ENCODE data around the gene DAB2IP. TPM values are rescaled to one million over a fixed set of nuclear protein-coding genes. Genes with fewer than 3 reads are reported as not detected.

The DAB2IP gene
- total and polyA plus RNA-seq, 2 experiments from 2014 or later: 8.9 to 42.8 TPM

GRCh38 chr9:121754655-121755436, 103.4 kb downstream of the DAB2IP start (continued):
- TF ChIP-seq, protein P1, sequence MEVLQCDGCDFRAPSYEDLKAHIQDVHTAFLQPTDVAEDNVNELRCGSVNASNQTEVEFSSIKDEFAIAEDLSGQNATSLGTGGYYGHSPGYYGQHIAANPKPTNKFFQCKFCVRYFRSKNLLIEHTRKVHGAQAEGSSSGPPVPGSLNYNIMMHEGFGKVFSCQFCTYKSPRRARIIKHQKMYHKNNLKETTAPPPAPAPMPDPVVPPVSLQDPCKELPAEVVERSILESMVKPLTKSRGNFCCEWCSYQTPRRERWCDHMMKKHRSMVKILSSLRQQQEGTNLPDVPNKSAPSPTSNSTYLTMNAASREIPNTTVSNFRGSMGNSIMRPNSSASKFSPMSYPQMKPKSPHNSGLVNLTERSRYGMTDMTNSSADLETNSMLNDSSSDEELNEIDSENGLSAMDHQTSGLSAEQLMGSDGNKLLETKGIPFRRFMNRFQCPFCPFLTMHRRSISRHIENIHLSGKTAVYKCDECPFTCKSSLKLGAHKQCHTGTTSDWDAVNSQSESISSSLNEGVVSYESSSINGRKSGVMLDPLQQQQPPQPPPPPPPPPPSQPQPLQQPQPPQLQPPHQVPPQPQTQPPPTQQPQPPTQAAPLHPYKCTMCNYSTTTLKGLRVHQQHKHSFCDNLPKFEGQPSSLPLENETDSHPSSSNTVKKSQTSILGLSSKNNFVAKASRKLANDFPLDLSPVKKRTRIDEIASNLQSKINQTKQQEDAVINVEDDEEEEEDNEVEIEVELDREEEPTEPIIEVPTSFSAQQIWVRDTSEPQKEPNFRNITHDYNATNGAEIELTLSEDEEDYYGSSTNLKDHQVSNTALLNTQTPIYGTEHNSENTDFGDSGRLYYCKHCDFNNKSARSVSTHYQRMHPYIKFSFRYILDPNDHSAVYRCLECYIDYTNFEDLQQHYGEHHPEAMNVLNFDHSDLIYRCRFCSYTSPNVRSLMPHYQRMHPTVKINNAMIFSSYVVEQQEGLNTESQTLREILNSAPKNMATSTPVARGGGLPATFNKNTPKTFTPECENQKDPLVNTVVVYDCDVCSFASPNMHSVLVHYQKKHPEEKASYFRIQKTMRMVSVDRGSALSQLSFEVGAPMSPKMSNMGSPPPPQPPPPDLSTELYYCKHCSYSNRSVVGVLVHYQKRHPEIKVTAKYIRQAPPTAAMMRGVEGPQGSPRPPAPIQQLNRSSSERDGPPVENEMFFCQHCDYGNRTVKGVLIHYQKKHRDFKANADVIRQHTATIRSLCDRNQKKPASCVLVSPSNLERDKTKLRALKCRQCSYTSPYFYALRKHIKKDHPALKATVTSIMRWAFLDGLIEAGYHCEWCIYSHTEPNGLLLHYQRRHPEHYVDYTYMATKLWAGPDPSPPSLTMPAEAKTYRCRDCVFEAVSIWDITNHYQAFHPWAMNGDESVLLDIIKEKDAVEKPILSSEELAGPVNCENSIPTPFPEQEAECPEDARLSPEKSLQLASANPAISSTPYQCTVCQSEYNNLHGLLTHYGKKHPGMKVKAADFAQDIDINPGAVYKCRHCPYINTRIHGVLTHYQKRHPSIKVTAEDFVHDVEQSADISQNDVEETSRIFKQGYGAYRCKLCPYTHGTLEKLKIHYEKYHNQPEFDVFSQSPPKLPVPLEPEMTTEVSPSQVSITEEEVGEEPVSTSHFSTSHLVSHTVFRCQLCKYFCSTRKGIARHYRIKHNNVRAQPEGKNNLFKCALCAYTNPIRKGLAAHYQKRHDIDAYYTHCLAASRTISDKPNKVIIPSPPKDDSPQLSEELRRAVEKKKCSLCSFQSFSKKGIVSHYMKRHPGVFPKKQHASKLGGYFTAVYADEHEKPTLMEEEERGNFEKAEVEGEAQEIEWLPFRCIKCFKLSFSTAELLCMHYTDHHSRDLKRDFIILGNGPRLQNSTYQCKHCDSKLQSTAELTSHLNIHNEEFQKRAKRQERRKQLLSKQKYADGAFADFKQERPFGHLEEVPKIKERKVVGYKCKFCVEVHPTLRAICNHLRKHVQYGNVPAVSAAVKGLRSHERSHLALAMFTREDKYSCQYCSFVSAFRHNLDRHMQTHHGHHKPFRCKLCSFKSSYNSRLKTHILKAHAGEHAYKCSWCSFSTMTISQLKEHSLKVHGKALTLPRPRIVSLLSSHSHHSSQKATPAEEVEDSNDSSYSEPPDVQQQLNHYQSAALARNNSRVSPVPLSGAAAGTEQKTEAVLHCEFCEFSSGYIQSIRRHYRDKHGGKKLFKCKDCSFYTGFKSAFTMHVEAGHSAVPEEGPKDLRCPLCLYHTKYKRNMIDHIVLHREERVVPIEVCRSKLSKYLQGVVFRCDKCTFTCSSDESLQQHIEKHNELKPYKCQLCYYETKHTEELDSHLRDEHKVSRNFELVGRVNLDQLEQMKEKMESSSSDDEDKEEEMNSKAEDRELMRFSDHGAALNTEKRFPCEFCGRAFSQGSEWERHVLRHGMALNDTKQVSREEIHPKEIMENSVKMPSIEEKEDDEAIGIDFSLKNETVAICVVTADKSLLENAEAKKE (CRISPR knock-in tag; IDR thresholded peaks at IDR 0.05): no peak
- no peak for TF ChIP-seq NANOG (IDR thresholded peaks at IDR 0.05; ENCODE audit: borderline replicate concordance)

- no peaks in the 10 kb centered on the region for H3F3A ChIP-seq (replicated peaks; ENCODE audit: low read depth)
- H3K4me2 ChIP-seq: no peak overlapping the region
- no peak overlapping the region for H3K4me3 ChIP-seq
- H3K4me3 Mint-ChIP-seq: no peak overlapping the region
- ATAC-seq (no peak), DNase-seq (ENCODE audit: low spot score) (no peak)
- H3K4me1 Mint-ChIP-seq: no peaks in the 10 kb centered on the region
- no peaks in the 10 kb centered on the region for H3K9me2 ChIP-seq (ENCODE audit: insufficient read depth)
- peaks cover 14% of the 10 kb centered on the region for H3K27me3 Mint-ChIP-seq (ENCODE audit: insufficient read depth, low read depth, poor library complexity)
- no peak overlapping the region for H3K27ac ChIP-seq (ENCODE audit: low read depth)
- peaks cover 17% of the 10 kb centered on the region for H3K36me3 Mint-ChIP-seq (ENCODE audit: low read depth)
- H3K79me2 ChIP-seq (replicated peaks; ENCODE audit: insufficient read depth): 0 out of 2 replicates have a peak, but pooled peaks cover 4% of the 10 kb centered on the region
- no peak overlapping the region for H3K27ac Mint-ChIP-seq
- H4K20me1 ChIP-seq (replicated peaks; ENCODE audit: insufficient read depth): no peaks in the 10 kb centered on the region; the same call in 1 of the 2 replicates
- no peaks in the 10 kb centered on the region for H3K4me1 ChIP-seq (ENCODE audit: insufficient read depth)
- peaks cover 5% of the 10 kb centered on the region; the same call in 1 of the 2 replicates for H3K36me3 ChIP-seq (ENCODE audit: insufficient read depth)
- H2AFZ ChIP-seq: no peak overlapping the region
- no peaks in the 10 kb centered on the region for H3K9me3 Mint-ChIP-seq
- no peaks in the 10 kb centered on the region for H3K27me3 ChIP-seq (ENCODE audit: insufficient read depth)
- TF ChIP-seq, protein P1 (CRISPR knock-in tag; IDR thresholded peaks at IDR 0.05): no peak
- no peak for TF ChIP-seq ZNF331 (CRISPR knock-in tag; IDR thresholded peaks at IDR 0.05; ENCODE audit: low read depth)
- TF ChIP-seq, protein P2, sequence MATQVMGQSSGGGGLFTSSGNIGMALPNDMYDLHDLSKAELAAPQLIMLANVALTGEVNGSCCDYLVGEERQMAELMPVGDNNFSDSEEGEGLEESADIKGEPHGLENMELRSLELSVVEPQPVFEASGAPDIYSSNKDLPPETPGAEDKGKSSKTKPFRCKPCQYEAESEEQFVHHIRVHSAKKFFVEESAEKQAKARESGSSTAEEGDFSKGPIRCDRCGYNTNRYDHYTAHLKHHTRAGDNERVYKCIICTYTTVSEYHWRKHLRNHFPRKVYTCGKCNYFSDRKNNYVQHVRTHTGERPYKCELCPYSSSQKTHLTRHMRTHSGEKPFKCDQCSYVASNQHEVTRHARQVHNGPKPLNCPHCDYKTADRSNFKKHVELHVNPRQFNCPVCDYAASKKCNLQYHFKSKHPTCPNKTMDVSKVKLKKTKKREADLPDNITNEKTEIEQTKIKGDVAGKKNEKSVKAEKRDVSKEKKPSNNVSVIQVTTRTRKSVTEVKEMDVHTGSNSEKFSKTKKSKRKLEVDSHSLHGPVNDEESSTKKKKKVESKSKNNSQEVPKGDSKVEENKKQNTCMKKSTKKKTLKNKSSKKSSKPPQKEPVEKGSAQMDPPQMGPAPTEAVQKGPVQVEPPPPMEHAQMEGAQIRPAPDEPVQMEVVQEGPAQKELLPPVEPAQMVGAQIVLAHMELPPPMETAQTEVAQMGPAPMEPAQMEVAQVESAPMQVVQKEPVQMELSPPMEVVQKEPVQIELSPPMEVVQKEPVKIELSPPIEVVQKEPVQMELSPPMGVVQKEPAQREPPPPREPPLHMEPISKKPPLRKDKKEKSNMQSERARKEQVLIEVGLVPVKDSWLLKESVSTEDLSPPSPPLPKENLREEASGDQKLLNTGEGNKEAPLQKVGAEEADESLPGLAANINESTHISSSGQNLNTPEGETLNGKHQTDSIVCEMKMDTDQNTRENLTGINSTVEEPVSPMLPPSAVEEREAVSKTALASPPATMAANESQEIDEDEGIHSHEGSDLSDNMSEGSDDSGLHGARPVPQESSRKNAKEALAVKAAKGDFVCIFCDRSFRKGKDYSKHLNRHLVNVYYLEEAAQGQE (IDR thresholded peaks at IDR 0.05; ENCODE audit: unreplicated experiment): no peak
Observed at GRCh38 chr9:121755581-121755980, 104.1 kb downstream of the DAB2IP start.

Measured in GM23338 (cell line).